HK-2 (cell line): ENCODE data around the gene DDHD1.
"Not testable (repeated sequence)": the region's sequence is repeated elsewhere in the genome, so short reads cannot be mapped to it uniquely, and the experiment has no call there.

ENCODE experiments used
- DNase-seq: peaks from one replicate; pipeline ENCODE4 v3.0.0-alpha.2; 2018; ENCODE audit not compliant: unreplicated experiment

Gene DDHD1

GRCh38 chr14:53152184-53152886 lies 788 bp downstream of the DDHD1 start:
- peak; percentile 62 for DNase-seq

GRCh38 chr14:53151523-53152183 lies 1.5 kb downstream of the DDHD1 start:
- peak; percentile 51 for DNase-seq

- no peak for DNase-seq
Observed at GRCh38 chr14:53149668-53150316, 3.3 kb downstream of the DDHD1 start.

GRCh38 chr14:53148671-53149070 lies 4.5 kb downstream of the DDHD1 start:
- DNase-seq, result no peak

- DNase-seq, result no peak
Observed at GRCh38 chr14:53147893-53148292, 5.2 kb downstream of the DDHD1 start.

DNA sequence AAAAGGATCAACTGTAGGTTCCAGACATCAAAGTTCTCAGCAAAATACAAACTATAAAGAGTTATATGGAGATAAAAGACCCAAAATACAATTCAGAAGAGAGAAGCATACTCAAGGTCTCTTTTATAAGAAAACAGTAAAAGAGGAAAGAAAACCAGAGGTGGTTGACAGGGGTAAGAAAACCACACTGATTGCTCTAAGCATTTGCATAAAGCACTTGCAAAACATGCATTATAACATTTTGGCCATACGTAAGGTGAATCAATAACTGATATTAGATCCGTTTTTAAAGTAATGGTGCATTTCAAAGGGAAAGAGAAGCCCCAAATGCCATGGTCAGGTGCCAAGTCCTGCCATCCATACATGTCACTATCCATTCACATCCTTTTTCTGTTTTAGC lies 5.9 kb downstream of the DDHD1 start:
- no peak for DNase-seq

GRCh38 chr14:53146739-53147138 lies 6.4 kb downstream of the DDHD1 start:
- no peak for DNase-seq

DNA sequence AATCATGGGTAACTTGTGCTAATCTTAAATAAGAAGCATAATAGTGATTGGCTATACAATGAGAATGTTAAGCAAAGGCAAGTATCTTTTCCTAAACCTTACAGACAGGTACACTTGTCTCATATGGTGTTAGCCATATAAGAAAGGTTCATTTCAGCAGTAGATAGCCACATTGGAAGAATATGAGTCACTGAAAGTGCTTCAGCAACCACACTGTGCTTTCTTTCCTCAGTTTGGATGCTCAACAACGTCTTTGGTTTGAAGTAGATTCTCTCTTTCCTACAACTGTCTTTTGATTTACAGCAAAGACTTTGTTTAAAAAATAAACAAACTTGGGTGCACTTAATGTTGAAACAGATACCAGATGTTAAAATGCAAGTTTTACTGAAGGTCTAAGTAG lies 8.9 kb downstream of the DDHD1 start:
- DNase-seq, result no peak

DNA sequence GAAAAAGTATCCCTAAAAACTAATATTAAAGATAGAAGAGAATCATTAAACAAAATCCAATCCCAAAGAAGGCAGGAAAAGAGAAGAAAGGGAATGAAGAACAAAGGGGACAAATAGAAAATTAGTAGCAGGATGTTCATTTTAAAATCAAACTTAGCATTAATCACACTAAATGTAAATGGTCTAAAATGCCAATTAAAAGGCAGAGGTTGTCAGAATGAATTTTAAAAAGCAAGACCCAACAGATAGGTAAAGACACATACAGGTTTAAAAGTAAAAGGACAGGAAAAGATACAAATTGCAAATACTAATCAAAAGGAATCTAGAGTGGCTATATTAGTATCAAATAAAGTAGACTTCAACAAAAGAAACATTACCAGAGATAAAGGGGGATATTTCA lies 12.5 kb downstream of the DDHD1 start:
- DNase-seq, result no peak

- DNase-seq, result no peak
Observed at GRCh38 chr14:53137568-53138203, 15.4 kb downstream of the DDHD1 start.

- DNase-seq, result not testable (repeated sequence)
Observed at GRCh38 chr14:53130491-53130890, 22.6 kb downstream of the DDHD1 start.

- no peak for DNase-seq
Observed at GRCh38 chr14:53128303-53129028, 24.7 kb downstream of the DDHD1 start.

DNA sequence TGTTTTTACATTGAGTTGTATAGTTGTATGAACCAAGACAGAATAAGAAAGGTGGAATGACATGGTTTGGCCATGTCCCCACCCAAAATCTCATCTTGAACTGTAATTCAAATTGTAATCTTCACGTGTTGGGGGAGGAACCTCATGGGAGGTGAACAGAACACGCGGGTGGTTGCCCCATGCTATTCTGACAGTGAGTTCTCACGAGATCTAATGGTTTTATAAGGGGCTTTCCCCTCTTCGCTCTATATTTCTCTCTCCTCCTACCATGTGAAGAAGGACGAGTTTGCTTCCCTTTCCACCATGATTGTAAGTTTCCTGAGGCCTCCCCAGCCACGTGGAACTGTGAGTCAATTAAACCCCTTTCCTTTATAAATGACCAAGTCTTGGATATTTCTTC lies 25.3 kb downstream of the DDHD1 start:
- no peak for DNase-seq

- DNase-seq, result no peak
Observed at GRCh38 chr14:53127151-53127550, 26.0 kb downstream of the DDHD1 start.

- no peak for DNase-seq
Observed at GRCh38 chr14:53126731-53127130, 26.4 kb downstream of the DDHD1 start.

DNA sequence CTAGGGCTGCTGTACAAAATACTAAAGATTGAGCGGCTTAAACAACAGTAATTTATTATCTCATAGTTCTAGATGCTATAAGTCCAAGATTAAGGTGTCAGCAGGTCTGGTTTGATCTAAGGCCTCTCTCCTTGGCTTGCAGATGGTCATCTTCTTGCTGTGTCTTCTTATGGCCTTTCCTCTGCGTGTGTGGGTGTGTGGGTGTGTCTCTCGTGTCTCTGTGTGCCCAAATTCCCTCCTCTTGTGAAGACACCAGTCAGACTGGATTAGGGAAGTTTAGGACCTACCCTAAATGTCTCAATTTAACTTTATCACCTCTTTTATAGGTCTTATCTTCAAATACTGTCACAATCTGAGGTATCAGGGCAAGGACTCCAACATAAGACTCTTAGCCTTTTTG lies 28.3 kb downstream of the DDHD1 start:
- DNase-seq, result no peak

- DNase-seq, result not testable (repeated sequence)
Observed at GRCh38 chr14:53121419-53121818, 31.7 kb downstream of the DDHD1 start.

GRCh38 chr14:53117479-53117878 lies 35.6 kb downstream of the DDHD1 start:
- not testable (repeated sequence) for DNase-seq

DNA sequence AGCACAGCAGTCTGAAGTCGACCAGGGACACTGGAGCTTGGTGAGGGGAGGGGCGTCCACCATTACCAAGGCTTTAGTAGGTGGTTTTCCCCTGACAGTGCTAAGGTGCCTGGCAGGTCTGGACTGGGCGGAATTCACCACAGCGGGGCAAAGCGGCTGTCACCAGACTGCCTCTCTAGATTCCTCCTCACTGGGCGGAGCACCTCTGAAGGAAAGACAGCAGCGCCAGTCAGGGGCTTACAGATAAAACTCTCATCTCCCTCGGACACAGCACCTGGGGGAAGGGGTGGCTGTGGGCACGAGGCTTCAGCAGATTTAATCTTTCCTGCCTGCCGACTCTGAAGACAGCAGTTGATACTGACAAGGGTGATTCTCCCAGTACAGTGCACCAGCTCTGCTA lies 39.1 kb downstream of the DDHD1 start:
- no peak for DNase-seq

- no peak for DNase-seq
Observed at GRCh38 chr14:53110096-53110495, 43.0 kb downstream of the DDHD1 start.

DNA sequence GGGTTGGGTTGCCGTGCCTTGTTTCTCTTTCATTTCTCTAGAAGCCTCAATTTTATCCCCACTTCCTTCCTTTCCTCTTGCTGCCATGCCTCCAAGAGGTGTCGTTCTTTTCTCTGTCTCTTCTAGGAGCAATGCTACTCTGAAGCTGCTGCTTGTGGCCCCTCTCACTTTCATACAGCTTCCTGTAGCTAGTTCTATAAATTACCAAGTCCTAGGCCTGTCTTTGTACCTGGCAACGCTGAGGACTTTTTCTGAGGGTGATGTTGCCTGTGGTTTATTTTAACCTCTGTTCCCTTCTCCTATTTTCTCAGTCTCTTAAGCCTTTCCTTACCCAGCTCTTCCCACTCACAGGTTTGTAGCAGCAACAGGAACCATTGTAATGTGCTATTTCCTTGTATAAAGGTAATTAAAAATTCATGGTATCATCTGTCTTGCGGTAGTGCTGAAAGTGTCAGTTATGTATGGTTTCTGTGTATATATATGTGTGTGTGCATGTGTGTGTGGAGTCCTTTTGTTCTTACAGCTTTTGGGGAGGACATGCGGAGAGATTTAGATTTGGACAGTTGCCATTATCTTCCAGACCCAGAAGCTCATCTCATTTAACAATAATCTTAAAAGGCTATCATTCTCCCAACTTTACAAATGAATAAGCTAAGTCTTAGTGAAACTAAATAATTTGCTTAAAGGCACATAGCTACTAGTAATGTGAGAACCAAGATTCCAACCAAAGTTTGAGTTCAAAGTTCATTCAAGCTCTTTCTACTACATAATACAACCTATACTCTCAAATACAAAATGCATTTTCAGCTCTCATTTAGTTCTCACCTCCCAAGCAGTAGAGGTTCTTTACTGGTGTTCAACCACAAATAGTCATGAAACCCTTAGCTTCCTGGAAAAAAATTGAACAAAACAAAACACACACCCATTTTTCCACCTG lies 43.8 kb downstream of the DDHD1 start:
- DNase-seq, result no peak
